Liver (tissue), 9 donors: ENCODE measurements around the gene ANKMY2. TPM values are rescaled to one million over a fixed set of nuclear protein-coding genes. Genes with fewer than 3 reads are reported as not detected.

Experiments used
- DNase-seq: peaks from one replicate; pipeline ENCODE4 v3.0.0-alpha.2; 2017; ENCODE audit warnings: low spot score
- H3K27ac ChIP-seq, 2 donors: one replicate each; pipeline ENCODE4 v1.7.0; 2013; ENCODE audit warnings: inconsistent platforms in 2 of 2, low read length in 2 of 2, control low read depth in 1 of 2, low read depth in 1 of 2, mild to moderate bottlenecking in 1 of 2
- H3K27me3 ChIP-seq, 4 donors: one replicate each; pipeline versions ENCODE4 v1.6.1 to v1.7.0; 2013; ENCODE audit warnings: low read length in 3 of 4, inconsistent platforms in 1 of 4, mild to moderate bottlenecking in 1 of 4, moderate library complexity in 1 of 4; ENCODE audit not compliant: control insufficient read depth in 4 of 4, insufficient read depth in 4 of 4
- H3K36me3 ChIP-seq, 4 donors: one replicate each; pipeline versions ENCODE4 v1.6.1 to v1.7.0; 2013; ENCODE audit warnings: low read length in 3 of 4, mild to moderate bottlenecking in 3 of 4, low read depth in 1 of 4, moderate library complexity in 1 of 4; ENCODE audit not compliant: control insufficient read depth in 4 of 4, insufficient read depth in 3 of 4
- H3K4me1 ChIP-seq, 4 donors: one replicate each; pipeline versions ENCODE4 v1.6.1 to v1.7.0; 2013; ENCODE audit warnings: low read length in 3 of 4, mild to moderate bottlenecking in 3 of 4, moderate library complexity in 1 of 4; ENCODE audit not compliant: control insufficient read depth in 4 of 4, insufficient read depth in 4 of 4
- H3K4me3 ChIP-seq, 3 donors: one replicate each; pipeline versions ENCODE4 v1.6.1 to v1.7.0; 2013; ENCODE audit warnings: low read length in 3 of 3, control low read depth in 1 of 3, low read depth in 1 of 3, mild to moderate bottlenecking in 1 of 3
- H3K9ac ChIP-seq, 2 donors: one replicate each; pipeline ENCODE4 v1.7.0; 2013; ENCODE audit warnings: low read length in 2 of 2, mild to moderate bottlenecking in 2 of 2, moderate library complexity in 2 of 2, control low read depth in 1 of 2, low read depth in 1 of 2
- H3K9me3 ChIP-seq, 4 donors: one replicate each; pipeline versions ENCODE4 v1.6.1 to v1.7.0; 2013; ENCODE audit warnings: low read length in 3 of 4; ENCODE audit not compliant: control insufficient read depth in 4 of 4
- EGR1 ChIP-seq, 2 donors: IDR thresholded peaks; 2 replicates each; pipeline ENCODE4 v1.6.1; 2016 to 2018; ENCODE audit warnings: antibody characterized with exemption in 2 of 2, low read depth in 2 of 2
- FOXA1 ChIP-seq: IDR thresholded peaks from 2 replicates; pipeline ENCODE4 v1.6.1; 2016; ENCODE audit warnings: antibody characterized with exemption
- FOXA2 ChIP-seq: IDR thresholded peaks from 2 replicates; pipeline ENCODE4 v1.6.1; 2016; ENCODE audit warnings: antibody characterized with exemption
- GABPA ChIP-seq, 2 donors: IDR thresholded peaks in 1 of 2; conservative IDR thresholded peaks in 1 of 2; 2 replicates each; pipeline ENCODE4 v1.6.1; 2016; ENCODE audit warnings: antibody characterized with exemption in 2 of 2, mild to moderate bottlenecking in 1 of 2, moderate library complexity in 1 of 2
- HNF4A ChIP-seq, 2 donors: conservative IDR thresholded peaks; 2 replicates each; pipeline ENCODE4 v1.6.1; 2016; ENCODE audit warnings: antibody characterized with exemption in 2 of 2, mild to moderate bottlenecking in 2 of 2
- HNF4G ChIP-seq: IDR thresholded peaks from 2 replicates; pipeline ENCODE4 v1.6.1; 2016; ENCODE audit warnings: antibody characterized with exemption
- JUND ChIP-seq, 2 donors: IDR thresholded peaks; 2 replicates each; pipeline ENCODE4 v1.6.1; 2016; ENCODE audit warnings: antibody characterized with exemption in 2 of 2
- MAX ChIP-seq: IDR thresholded peaks from 2 replicates; pipeline ENCODE4 v1.6.1; 2016; ENCODE audit warnings: antibody characterized with exemption
- NR2F2 ChIP-seq: IDR thresholded peaks from 2 replicates; pipeline ENCODE4 v1.6.1; 2016; ENCODE audit warnings: antibody characterized with exemption
- RAD21 ChIP-seq, 2 donors: IDR thresholded peaks; 2 replicates each; pipeline ENCODE4 v1.6.1; 2016; ENCODE audit warnings: antibody characterized with exemption in 2 of 2, mild to moderate bottlenecking in 2 of 2
- REST ChIP-seq: IDR thresholded peaks from 2 replicates; pipeline ENCODE4 v1.6.1; 2016; ENCODE audit warnings: antibody characterized with exemption, mild to moderate bottlenecking
- RXRA ChIP-seq, 2 donors: IDR thresholded peaks; 2 replicates each; pipeline ENCODE4 v1.6.1; 2017 to 2018; ENCODE audit warnings: antibody characterized with exemption in 2 of 2, mild to moderate bottlenecking in 1 of 2
- SP1 ChIP-seq: IDR thresholded peaks from 2 replicates; pipeline ENCODE4 v1.6.1; 2018; ENCODE audit warnings: antibody characterized with exemption, mild to moderate bottlenecking
- TAF1 ChIP-seq: conservative IDR thresholded peaks from 2 replicates; pipeline ENCODE4 v1.6.1; 2016; ENCODE audit warnings: antibody characterized with exemption, mild to moderate bottlenecking
- YY1 ChIP-seq: IDR thresholded peaks from 2 replicates; pipeline ENCODE4 v1.6.1; 2016; ENCODE audit warnings: antibody characterized with exemption, mild to moderate bottlenecking
- ZBTB33 ChIP-seq: IDR thresholded peaks from 2 replicates; pipeline ENCODE4 v1.6.1; 2016; ENCODE audit warnings: antibody characterized with exemption
- WGBS: extraction: QIAGEN DNeasy Blood & Tissue Kit; methylation state at CpG from one replicate; pipeline ENCODE4 v1.1.7; 2013; 5-methylcytosine and 5-hydroxymethylcytosine counted together
- polyA plus RNA-seq, 2 donors: library from polyadenylated mRNA; stranded (reverse) in 1 of 2; unstranded in 1 of 2; fragments of 200-250 nt in 1 of 2; fragments of >200 nt in 1 of 2; fragmentation: Nextera tagmentation in 1 of 2; extraction: Ambion mirVana in 1 of 2; gene quantifications; one replicate each; pipeline versions ENCODE4 v1.2.1 to v1.2.3, GENCODE V29; 2013 to 2015
- total RNA-seq, 2 donors: library from RNA; depleted of rRNA; stranded (reverse); fragments of >200 nt; gene quantifications; one replicate each; pipeline ENCODE4 v1.2.3, GENCODE V29; 2014
- TF ChIP-seq, protein P1 (sequence below): fragments of 150-350 bp; IDR thresholded peaks from 2 replicates; pipeline ENCODE4 v1.5.1; 2017; ENCODE audit warnings: improper control_type of control experiment, low read depth, low read length; ENCODE audit not compliant: missing input control
- TF ChIP-seq, protein P2 (sequence below): IDR thresholded peaks from 2 replicates; pipeline ENCODE4 v1.6.1; 2016; ENCODE audit warnings: antibody characterized with exemption
- donor health status: healthy.
- donor health status: healthy.
- donor health status: healthy.
- donor health status: healthy.
- donor health status: healthy.

ANKMY2 gene
- total and polyA plus RNA-seq, 4 donors, result 2.7 to 11.4 (median 5.4) TPM

DNA sequence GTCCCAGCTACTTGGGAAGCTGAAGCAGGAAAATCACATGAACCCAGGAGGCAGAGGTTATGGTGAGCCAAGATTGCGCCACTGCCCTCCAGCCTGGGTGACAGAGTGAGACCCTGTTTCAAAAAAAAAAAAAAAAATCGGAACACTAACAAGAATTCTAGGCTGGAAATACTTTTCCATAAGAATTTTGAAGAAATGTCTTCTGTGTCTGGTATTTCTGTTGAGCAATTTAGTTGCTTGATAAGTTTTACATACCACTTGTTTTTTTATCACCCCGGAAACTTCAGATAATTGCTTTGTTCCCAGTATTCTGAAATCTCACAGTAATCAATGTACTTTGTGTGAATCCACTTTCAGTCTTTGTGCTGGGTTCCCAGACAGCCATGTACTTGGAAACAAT lies 26.3 kb upstream of the ANKMY2 start:
- H3K27ac ChIP-seq, result no peak overlapping the region
- no peaks in the 10 kb centered on the region for H3K4me1 ChIP-seq
- 98% methylated on average over 3 of the region's 3 CpGs for WGBS
- H3K36me3 ChIP-seq, result peaks cover 1 to 6% (median 4%) of the 10 kb centered on the region in 4 donors
- no peak overlapping the region for H3K9ac ChIP-seq
- DNase-seq, result no peak
- no peak for TF ChIP-seq EGR1 (IDR thresholded peaks at IDR 0.05; ENCODE audit: low read depth in 2 of 2)
- TF ChIP-seq REST, result no peak
- TF ChIP-seq HNF4G, result no peak
- TF ChIP-seq YY1, result no peak
- no peak for TF ChIP-seq FOXA2
- no peak for TF ChIP-seq TAF1
- TF ChIP-seq RAD21 (IDR thresholded peaks at IDR 0.05), result no peak
- no peak for TF ChIP-seq NR2F2
- no peak for TF ChIP-seq MAX
- TF ChIP-seq, protein P1, sequence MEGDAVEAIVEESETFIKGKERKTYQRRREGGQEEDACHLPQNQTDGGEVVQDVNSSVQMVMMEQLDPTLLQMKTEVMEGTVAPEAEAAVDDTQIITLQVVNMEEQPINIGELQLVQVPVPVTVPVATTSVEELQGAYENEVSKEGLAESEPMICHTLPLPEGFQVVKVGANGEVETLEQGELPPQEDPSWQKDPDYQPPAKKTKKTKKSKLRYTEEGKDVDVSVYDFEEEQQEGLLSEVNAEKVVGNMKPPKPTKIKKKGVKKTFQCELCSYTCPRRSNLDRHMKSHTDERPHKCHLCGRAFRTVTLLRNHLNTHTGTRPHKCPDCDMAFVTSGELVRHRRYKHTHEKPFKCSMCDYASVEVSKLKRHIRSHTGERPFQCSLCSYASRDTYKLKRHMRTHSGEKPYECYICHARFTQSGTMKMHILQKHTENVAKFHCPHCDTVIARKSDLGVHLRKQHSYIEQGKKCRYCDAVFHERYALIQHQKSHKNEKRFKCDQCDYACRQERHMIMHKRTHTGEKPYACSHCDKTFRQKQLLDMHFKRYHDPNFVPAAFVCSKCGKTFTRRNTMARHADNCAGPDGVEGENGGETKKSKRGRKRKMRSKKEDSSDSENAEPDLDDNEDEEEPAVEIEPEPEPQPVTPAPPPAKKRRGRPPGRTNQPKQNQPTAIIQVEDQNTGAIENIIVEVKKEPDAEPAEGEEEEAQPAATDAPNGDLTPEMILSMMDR, result no peak
- no peak for TF ChIP-seq SP1
- TF ChIP-seq JUND (IDR thresholded peaks at IDR 0.05), result no peak
- no peak for TF ChIP-seq FOXA1
- TF ChIP-seq, protein P2, sequence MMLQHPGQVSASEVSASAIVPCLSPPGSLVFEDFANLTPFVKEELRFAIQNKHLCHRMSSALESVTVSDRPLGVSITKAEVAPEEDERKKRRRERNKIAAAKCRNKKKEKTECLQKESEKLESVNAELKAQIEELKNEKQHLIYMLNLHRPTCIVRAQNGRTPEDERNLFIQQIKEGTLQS, result no peak
- no peak for TF ChIP-seq GABPA (IDR thresholded peaks at IDR 0.05 in 1 of 2, conservative IDR thresholded peaks at IDR 0.05 in 1 of 2)
- no peak for TF ChIP-seq ZBTB33
- TF ChIP-seq RXRA (IDR thresholded peaks at IDR 0.05), result no peak
- TF ChIP-seq HNF4A (conservative IDR thresholded peaks at IDR 0.05), result no peak
- no peaks in the 10 kb centered on the region for H3K9me3 ChIP-seq
- H3K4me3 ChIP-seq, result no peak overlapping the region
- H3K27me3 ChIP-seq, result no peaks in the 10 kb centered on the region
